ENCODE results near the gene TRIM5. TPM values are rescaled to one million over a fixed set of nuclear protein-coding genes. Genes with fewer than 3 reads are reported as not detected.
"Not testable (repeated sequence)": the region's sequence is repeated elsewhere in the genome, so short reads cannot be mapped to it uniquely, and the experiment has no call there.

TRIM5 gene
- total RNA-seq, 2 donors from 2014 or later = 16.0 to 21.4 TPM

- no peak for DNase-seq
- Histone ChIP-seq H3K4me3 (ENCODE audit: low read length) (no peak overlapping the region), H3K27ac (ENCODE audit: low read depth, low read length) (no peak overlapping the region), H3K9me3 (ENCODE audit: control insufficient read depth, low read length) (peaks cover under 1% of the 10 kb centered on the region), H3K36me3 (ENCODE audit: control insufficient read depth, insufficient read depth, low read length) (no peaks in the 10 kb centered on the region), H3K4me1 (ENCODE audit: control insufficient read depth, insufficient read depth, low read length) (peaks cover 3% of the 10 kb centered on the region), H3K27me3 (ENCODE audit: control insufficient read depth, insufficient read depth, low read length, poor library complexity, severe bottlenecking) (no peaks in the 10 kb centered on the region), H3K9ac (ENCODE audit: extremely low read depth, low read length, poor library complexity, severe bottlenecking) (no peak overlapping the region)
- Mint-ChIP-seq H3K9me3 (peaks cover 21% of the 10 kb centered on the region), H3K27ac (no peak overlapping the region), H3K4me3 (no peak overlapping the region), H3K4me1 (peaks cover 29% of the 10 kb centered on the region), H3K27me3 (ENCODE audit: insufficient read depth) (no peaks in the 10 kb centered on the region), H3K36me3 (ENCODE audit: low read depth) (peaks cover 8% of the 10 kb centered on the region)
- WGBS, 2 experiments (ENCODE audit: insufficient coverage in 1 of 2, insufficient read length in 1 of 2) = 92 to 96% methylated on average over 2 to 4 of the region's 4 CpGs
- TF ChIP-seq CTCF (conservative IDR thresholded peaks at IDR 0.05) = no peak
Observed at GRCh38 chr11:5686426-5686825, 1.6 kb upstream of the TRIM5 start.

GRCh38 chr11:5684036-5684645 lies 733 bp downstream of the TRIM5 start:
- Histone ChIP-seq H3K4me1 (ENCODE audit: control insufficient read depth, insufficient read depth, low read length) (peaks cover 3% of the 10 kb centered on the region), H3K4me3 (ENCODE audit: low read length) (peak overlapping the region; percentile 82), H3K36me3 (ENCODE audit: control insufficient read depth, insufficient read depth, low read length) (peaks cover 2% of the 10 kb centered on the region), H3K27ac (ENCODE audit: low read depth, low read length) (peak overlapping the region; percentile 98), H3K27me3 (ENCODE audit: control insufficient read depth, insufficient read depth, low read length, poor library complexity, severe bottlenecking) (no peaks in the 10 kb centered on the region), H3K9me3 (ENCODE audit: control insufficient read depth, low read length) (no peaks in the 10 kb centered on the region), H3K9ac (ENCODE audit: extremely low read depth, low read length, poor library complexity, severe bottlenecking) (peak overlapping the region; percentile 79)
- Mint-ChIP-seq H3K4me1 (peaks cover 20% of the 10 kb centered on the region), H3K36me3 (ENCODE audit: low read depth) (peaks cover 11% of the 10 kb centered on the region), H3K27ac (peak overlapping the region; percentile 99), H3K9me3 (peaks cover 18% of the 10 kb centered on the region), H3K4me3 (peak overlapping the region; percentile 68), H3K27me3 (ENCODE audit: insufficient read depth) (no peaks in the 10 kb centered on the region)
- no peak for DNase-seq
- TF ChIP-seq CTCF (conservative IDR thresholded peaks at IDR 0.05) = no peak
- 96% methylated on average over 4 to 7 of the region's 8 CpGs for WGBS, 2 experiments (ENCODE audit: insufficient coverage in 1 of 2, insufficient read length in 1 of 2)

- H3K36me3 ChIP-seq (ENCODE audit: control insufficient read depth, insufficient read depth, low read length); H3K9me3 ChIP-seq (ENCODE audit: control insufficient read depth, low read length); H3K27me3 ChIP-seq (ENCODE audit: control insufficient read depth, insufficient read depth, low read length, poor library complexity, severe bottlenecking); H3K9ac ChIP-seq (ENCODE audit: extremely low read depth, low read length, poor library complexity, severe bottlenecking); H3K27ac ChIP-seq (ENCODE audit: low read depth, low read length); DNase-seq; H3K27me3 Mint-ChIP-seq (ENCODE audit: insufficient read depth); H3K4me1 ChIP-seq (ENCODE audit: control insufficient read depth, insufficient read depth, low read length): not testable (repeated sequence)
- peaks cover 20% of the 10 kb centered on the region for H3K4me1 Mint-ChIP-seq
- H3K4me3 Mint-ChIP-seq = peak overlapping the region; percentile 68
- H3K9me3 Mint-ChIP-seq = peaks cover 18% of the 10 kb centered on the region
- 95 to 100% methylated on average over 2 to 7 of the region's 7 CpGs for WGBS, 2 experiments (ENCODE audit: insufficient coverage in 1 of 2, insufficient read length in 1 of 2)
- H3K27ac Mint-ChIP-seq = peak overlapping the region; percentile 76
- peak overlapping the region; percentile 82 for H3K4me3 ChIP-seq (ENCODE audit: low read length)
- H3K36me3 Mint-ChIP-seq (ENCODE audit: low read depth) = peaks cover 16% of the 10 kb centered on the region
Observed at GRCh38 chr11:5683620-5684019, 1.3 kb downstream of the TRIM5 start.

GRCh38 chr11:5682890-5683441 lies 1.9 kb downstream of the TRIM5 start:
- H3K27ac Mint-ChIP-seq; H3K4me1 ChIP-seq (ENCODE audit: control insufficient read depth, insufficient read depth, low read length): not testable (repeated sequence)
- peaks cover 20% of the 10 kb centered on the region for H3K4me1 Mint-ChIP-seq

More at GRCh38 chr11:5682890-5683441, 1.9 kb downstream of the TRIM5 start:
- Mint-ChIP-seq H3K36me3 (ENCODE audit: low read depth) (peaks cover 23% of the 10 kb centered on the region), H3K9me3 (peaks cover 18% of the 10 kb centered on the region)
- peaks cover 14% of the 10 kb centered on the region for H3K36me3 ChIP-seq (ENCODE audit: control insufficient read depth, insufficient read depth, low read length)
- not testable (repeated sequence) for H3K4me3 Mint-ChIP-seq; DNase-seq; H3K4me3 ChIP-seq (ENCODE audit: low read length); H3K9ac ChIP-seq (ENCODE audit: extremely low read depth, low read length, poor library complexity, severe bottlenecking); H3K27ac ChIP-seq (ENCODE audit: low read depth, low read length); H3K9me3 ChIP-seq (ENCODE audit: control insufficient read depth, low read length); H3K27me3 Mint-ChIP-seq (ENCODE audit: insufficient read depth); H3K27me3 ChIP-seq (ENCODE audit: control insufficient read depth, insufficient read depth, low read length, poor library complexity, severe bottlenecking)
- WGBS, 2 experiments (ENCODE audit: insufficient coverage in 1 of 2, insufficient read length in 1 of 2) = 90 to 97% methylated on average over 10 to 30 of the region's 33 CpGs
